A673 (cell line): Measurements from ENCODE around the gene ZNF518B.

Experiments used
- CTCF ChIP-seq: fragments of 300-800, 200-600 bp; sonication (generic); conservative IDR thresholded peaks from 2 replicates; pipeline ENCODE4 v1.5.1; 2017; ENCODE audit warnings: low read depth, mild to moderate bottlenecking, antibody characterized with exemption, low read length, moderate library complexity, mixed read lengths
- EZH2 ChIP-seq: fragments of 200-600 bp; sonication (generic); IDR thresholded peaks from 2 replicates; pipeline ENCODE4 v1.6.1; 2017; ENCODE audit warnings: borderline replicate concordance, low read depth, mild to moderate bottlenecking, mixed read lengths, antibody characterized with exemption, low read length; ENCODE audit not compliant: poor library complexity, severe bottlenecking

- TF ChIP-seq CTCF (peak; percentile 16; the same call in 1 of the 2 replicates), EZH2 (no peak)
Measured at GRCh38 chr4:10461091-10461849, 4.0 kb upstream of the ZNF518B start.
